Thoracic aorta (tissue), 2 donors: ENCODE data around the gene MARCHF10. TPM values are rescaled to one million over a fixed set of nuclear protein-coding genes. Genes with fewer than 3 reads are reported as not detected.

Experiments
- ATAC-seq: fragments of 150-250 bp; one replicate; pipeline ENCODE4 v1.8.0; 2017; ENCODE audit warnings: low read depth; ENCODE audit not compliant: insufficient number of reproducible peaks, low FRiP score
- DNase-seq: peaks from one replicate; pipeline ENCODE4 v3.0.0-alpha.2; 2020; ENCODE audit warnings: low spot score
- H3K27ac ChIP-seq, 2 donors: fragments of 200-600 bp; sonication (generic); 1 replicate in 1 of 2; 2 replicates in 1 of 2; pipeline ENCODE4 v1.5.1; 2016; ENCODE audit warnings: mild to moderate bottlenecking in 2 of 2, moderate library complexity in 2 of 2
- H3K27me3 ChIP-seq: fragments of 200-600 bp; sonication (generic); replicated peaks from 2 replicates; pipeline ENCODE4 v1.6.0; 2016; ENCODE audit warnings: mild to moderate bottlenecking; ENCODE audit not compliant: insufficient read depth
- H3K36me3 ChIP-seq: fragments of 200-600 bp; sonication (generic); one replicate; pipeline ENCODE4 v1.5.1; 2016
- H3K4me1 ChIP-seq, 2 donors: fragments of 200-600 bp; sonication (generic); 1 replicate in 1 of 2; 2 replicates in 1 of 2; pipeline versions ENCODE4 v1.5.1 to v1.6.0; 2016; ENCODE audit warnings: low read depth in 2 of 2, mild to moderate bottlenecking in 1 of 2; ENCODE audit not compliant: control insufficient read depth in 1 of 2
- H3K4me3 ChIP-seq: fragments of 200-600 bp; sonication (generic); 2 replicates; pipeline ENCODE4 v1.5.1; 2016; ENCODE audit warnings: mild to moderate bottlenecking
- H3K9me3 ChIP-seq: fragments of 200-600 bp; sonication (generic); 2 replicates; pipeline ENCODE4 v1.5.1; 2016
- CTCF ChIP-seq: fragments of 200-600 bp; sonication (generic); IDR thresholded peaks from one replicate; pipeline ENCODE4 v1.5.1; 2019; ENCODE audit warnings: antibody characterized with exemption
- total RNA-seq, 2 donors: library from RNA; depleted of rRNA; stranded (reverse); fragments of >200 nt; gene quantifications; one replicate each; pipeline versions ENCODE4 v1.1.0 to v1.2.3, GENCODE V29; 2016

MARCHF10 gene
- total RNA-seq, 2 donors from 2014 or later, result not detected

GRCh38 chr17:62714016-62714777, 93.9 kb downstream of the MARCHF10 start:
- H3K4me1 ChIP-seq, result no peaks in the 10 kb centered on the region

GRCh38 chr17:62713086-62713881, 94.8 kb downstream of the MARCHF10 start:
- Histone ChIP-seq H3K4me1 (no peaks in the 10 kb centered on the region), H3K9me3 (no peaks in the 10 kb centered on the region), H3K27me3 (no peaks in the 10 kb centered on the region), H3K4me3 (no peak overlapping the region), H3K36me3 (no peaks in the 10 kb centered on the region), H3K27ac (no peak overlapping the region)
- DNase-seq, result no peak
- TF ChIP-seq CTCF, result no peak
- ATAC-seq, result no peak

More at GRCh38 chr17:62714016-62714777, 93.9 kb downstream of the MARCHF10 start:
- no peaks in the 10 kb centered on the region for H3K36me3 ChIP-seq
- DNase-seq (no peak), ATAC-seq (no peak)
- TF ChIP-seq CTCF, result no peak
- no peak overlapping the region for H3K27ac ChIP-seq
- H3K4me3 ChIP-seq, result no peak overlapping the region
- no peaks in the 10 kb centered on the region for H3K27me3 ChIP-seq
- H3K9me3 ChIP-seq, result no peaks in the 10 kb centered on the region

- H3K27me3 ChIP-seq, result no peaks in the 10 kb centered on the region
- no peaks in the 10 kb centered on the region for H3K36me3 ChIP-seq
- no peak overlapping the region for H3K27ac ChIP-seq
- no peak overlapping the region for H3K4me3 ChIP-seq
- H3K4me1 ChIP-seq, result no peaks in the 10 kb centered on the region
- H3K9me3 ChIP-seq, result no peaks in the 10 kb centered on the region
- ATAC-seq (no peak), DNase-seq (no peak)
- TF ChIP-seq CTCF, result no peak
These were observed 95.9 kb downstream of the MARCHF10 start for GRCh38 chr17:62712171-62712581.

GRCh38 chr17:62708587-62708986, 99.5 kb downstream of the MARCHF10 start:
- no peak for DNase-seq
- H3K9me3 ChIP-seq, result no peaks in the 10 kb centered on the region
- H3K4me1 ChIP-seq, result peaks cover under 1 to 18% of the 10 kb centered on the region in 2 donors
- no peak for ATAC-seq
- H3K36me3 ChIP-seq, result no peaks in the 10 kb centered on the region
- no peak overlapping the region for H3K27ac ChIP-seq
- no peak overlapping the region for H3K4me3 ChIP-seq
- H3K27me3 ChIP-seq, result no peaks in the 10 kb centered on the region
- TF ChIP-seq CTCF, result no peak

GRCh38 chr17:62707425-62707739, 100.7 kb downstream of the MARCHF10 start:
- no peak overlapping the region for H3K27ac ChIP-seq
- H3K36me3 ChIP-seq, result no peaks in the 10 kb centered on the region
- no peaks in the 10 kb centered on the region for H3K9me3 ChIP-seq
- no peak overlapping the region for H3K4me3 ChIP-seq
- ATAC-seq, result no peak
- DNase-seq, result no peak
- H3K4me1 ChIP-seq, result peaks cover 10 to 26% of the 10 kb centered on the region in 2 donors
- no peak for TF ChIP-seq CTCF
- no peaks in the 10 kb centered on the region for H3K27me3 ChIP-seq
